KMS-11 (cell line): Measurements from ENCODE around the gene SALL1.

Source experiments
- H2AFZ ChIP-seq: fragments of 200-600 bp; sonication (generic); 2 replicates; pipeline ENCODE4 v1.6.1; 2016; ENCODE audit warnings: antibody characterized with exemption, mixed run types, low read depth
- H3K27ac ChIP-seq: fragments of 200-600 bp; sonication (generic); 2 replicates; pipeline ENCODE4 v1.6.1; 2016; ENCODE audit warnings: mild to moderate bottlenecking, mixed run types
- H3K27me3 ChIP-seq: fragments of 200-600 bp; sonication (generic); 2 replicates; pipeline ENCODE4 v1.6.1; 2017; ENCODE audit warnings: mild to moderate bottlenecking, low read depth, mixed run types, moderate library complexity; ENCODE audit not compliant: insufficient read depth
- H3K36me3 ChIP-seq: fragments of 200-600 bp; sonication (generic); 2 replicates; pipeline ENCODE4 v1.6.1; 2017; ENCODE audit warnings: mild to moderate bottlenecking, mixed run types; ENCODE audit not compliant: insufficient read depth
- H3K4me1 ChIP-seq: fragments of 200-600 bp; sonication (generic); 2 replicates; pipeline ENCODE4 v1.6.1; 2016; ENCODE audit warnings: mild to moderate bottlenecking, low read depth, mixed run types; ENCODE audit not compliant: poor library complexity, severe bottlenecking
- H3K4me2 ChIP-seq: fragments of 200-600 bp; sonication (generic); 2 replicates; pipeline ENCODE4 v1.7.0; 2016; ENCODE audit warnings: mild to moderate bottlenecking, mixed run types
- H3K4me3 ChIP-seq: fragments of 200-600 bp; sonication (generic); IDR thresholded peaks from 2 replicates; pipeline ENCODE4 v1.6.1; 2017; ENCODE audit warnings: low read depth, low read length, mixed read lengths; ENCODE audit not compliant: insufficient read depth
- H3K79me2 ChIP-seq: fragments of 200-600 bp; sonication (generic); 2 replicates; pipeline ENCODE4 v1.6.1; 2016; ENCODE audit warnings: low read depth, mixed run types; ENCODE audit not compliant: insufficient read depth
- H3K9ac ChIP-seq: fragments of 200-600 bp; sonication (generic); 2 replicates; pipeline ENCODE4 v1.6.1; 2016; ENCODE audit warnings: mild to moderate bottlenecking, mixed run types
- H4K20me1 ChIP-seq: fragments of 200-600 bp; sonication (generic); 2 replicates; pipeline ENCODE4 v1.6.1; 2016; ENCODE audit warnings: mild to moderate bottlenecking, mixed run types; ENCODE audit not compliant: insufficient read depth
- CTCF ChIP-seq: fragments of 200-600 bp; sonication (generic); conservative IDR thresholded peaks from 2 replicates; pipeline ENCODE4 v1.6.1; 2017; ENCODE audit warnings: low read depth, mild to moderate bottlenecking, antibody characterized with exemption, low read length, moderate library complexity, mixed read lengths

The SALL1 gene

GRCh38 chr16:51131619-51132018 is 19.5 kb downstream of the SALL1 start:
- TF ChIP-seq CTCF = no peak
- Histone ChIP-seq H3K4me3 (no peak overlapping the region), H3K36me3 (no peaks in the 10 kb centered on the region), H3K4me1 (no peaks in the 10 kb centered on the region), H2AFZ (no peak overlapping the region), H3K27ac (no peak overlapping the region), H4K20me1 (no peaks in the 10 kb centered on the region), H3K27me3 (no peaks in the 10 kb centered on the region), H3K79me2 (no peaks in the 10 kb centered on the region), H3K4me2 (no peak overlapping the region), H3K9ac (no peak overlapping the region)

- Histone ChIP-seq H3K79me2 (no peaks in the 10 kb centered on the region), H3K4me2 (no peak overlapping the region), H3K9ac (no peak overlapping the region), H3K27ac (no peak overlapping the region), H3K4me1 (no peaks in the 10 kb centered on the region), H3K4me3 (no peak overlapping the region), H3K27me3 (no peaks in the 10 kb centered on the region), H4K20me1 (no peaks in the 10 kb centered on the region), H2AFZ (no peak overlapping the region), H3K36me3 (no peaks in the 10 kb centered on the region)
- no peak for TF ChIP-seq CTCF
Observed at GRCh38 chr16:51129105-51129504, 22.0 kb downstream of the SALL1 start.

- Histone ChIP-seq H3K36me3 (no peaks in the 10 kb centered on the region), H3K4me2 (no peak overlapping the region), H3K27ac (no peak overlapping the region), H3K79me2 (no peaks in the 10 kb centered on the region), H3K27me3 (no peaks in the 10 kb centered on the region), H3K9ac (no peak overlapping the region), H3K4me1 (no peaks in the 10 kb centered on the region), H3K4me3 (no peak overlapping the region), H2AFZ (no peak overlapping the region), H4K20me1 (no peaks in the 10 kb centered on the region)
- TF ChIP-seq CTCF = no peak
Observed at GRCh38 chr16:51125992-51126391, 25.1 kb downstream of the SALL1 start.

- H3K4me1 ChIP-seq = no peaks in the 10 kb centered on the region
- no peak overlapping the region for H3K27ac ChIP-seq
- TF ChIP-seq CTCF = no peak
- no peaks in the 10 kb centered on the region for H3K36me3 ChIP-seq
- no peak overlapping the region for H3K4me3 ChIP-seq
- no peaks in the 10 kb centered on the region for H3K79me2 ChIP-seq
- H4K20me1 ChIP-seq = no peaks in the 10 kb centered on the region
- H3K9ac ChIP-seq = no peak overlapping the region
- no peaks in the 10 kb centered on the region for H3K27me3 ChIP-seq
- no peak overlapping the region for H3K4me2 ChIP-seq
- no peak overlapping the region for H2AFZ ChIP-seq
Observed at GRCh38 chr16:51124896-51125295, 26.2 kb downstream of the SALL1 start.

- Histone ChIP-seq H3K4me2 (no peak overlapping the region), H4K20me1 (no peaks in the 10 kb centered on the region), H3K4me1 (no peaks in the 10 kb centered on the region), H3K27ac (no peak overlapping the region), H3K36me3 (no peaks in the 10 kb centered on the region), H3K9ac (no peak overlapping the region), H2AFZ (no peak overlapping the region), H3K27me3 (no peaks in the 10 kb centered on the region), H3K79me2 (no peaks in the 10 kb centered on the region), H3K4me3 (no peak overlapping the region)
- no peak for TF ChIP-seq CTCF
Observed at GRCh38 chr16:51121850-51122249, 29.2 kb downstream of the SALL1 start.
